Osteoblast (primary cell): ENCODE measurements around the gene OR52A1. TPM values are rescaled to one million over a fixed set of nuclear protein-coding genes. Genes with fewer than 3 reads are reported as not detected.
"Not testable (repeated sequence)": the region's sequence is repeated elsewhere in the genome, so short reads cannot be mapped to it uniquely, and the experiment has no call there.

Source experiments
- DNase-seq: peaks from one replicate; pipeline ENCODE4 v3.0.0; 2011; ENCODE audit warnings: low spot score, mixed read lengths; ENCODE audit not compliant: insufficient read length; ENCODE audit errors: missing footprints
- H2AFZ ChIP-seq: 2 replicates; pipeline ENCODE4 v1.6.0; 2011; ENCODE audit warnings: mild to moderate bottlenecking, low read length
- H3K27ac ChIP-seq: 2 replicates; pipeline ENCODE4 v1.5.1; 2011; ENCODE audit warnings: mild to moderate bottlenecking, low read depth, low read length, moderate library complexity
- H3K27me3 ChIP-seq: 2 replicates; pipeline ENCODE4 v1.6.0; 2012; ENCODE audit warnings: mild to moderate bottlenecking, control low read depth, inconsistent platforms, low read length, moderate library complexity; ENCODE audit not compliant: insufficient read depth
- H3K36me3 ChIP-seq: 2 replicates; pipeline ENCODE4 v1.5.1; 2011; ENCODE audit warnings: mild to moderate bottlenecking, low read length, control low read depth, moderate library complexity; ENCODE audit not compliant: insufficient read depth
- H3K4me1 ChIP-seq: 2 replicates; pipeline ENCODE4 v1.5.1; 2011; ENCODE audit warnings: mild to moderate bottlenecking, low read length, control low read depth, moderate library complexity; ENCODE audit not compliant: insufficient read depth
- H3K4me2 ChIP-seq: 2 replicates; pipeline ENCODE4 v1.6.0; 2011; ENCODE audit warnings: mild to moderate bottlenecking, low read length; ENCODE audit not compliant: insufficient read depth
- H3K4me3 ChIP-seq: fragments of 200-600 bp; sonication (generic); 3 replicates; pipeline ENCODE4 v1.5.1; 2012; ENCODE audit warnings: mild to moderate bottlenecking, low read length, inconsistent platforms; ENCODE audit not compliant: insufficient read depth
- H3K79me2 ChIP-seq: 2 replicates; pipeline ENCODE4 v1.6.0; 2012; ENCODE audit warnings: mild to moderate bottlenecking, low read length, control low read depth, inconsistent platforms; ENCODE audit not compliant: insufficient read depth
- H3K9me3 ChIP-seq: 2 replicates; pipeline ENCODE4 v1.5.1; 2011; ENCODE audit warnings: low read depth, low read length, control low read depth
- H4K20me1 ChIP-seq: 2 replicates; pipeline ENCODE4 v1.6.0; 2012; ENCODE audit warnings: mild to moderate bottlenecking, low read length, control low read depth; ENCODE audit not compliant: insufficient read depth
- total RNA-seq: library from RNA; depleted of rRNA; stranded (reverse); fragments of >200 nt; gene quantifications from 2 replicates; pipeline ENCODE4 v1.2.3, GENCODE V29; 2012
- TF ChIP-seq, protein P1 (sequence below): IDR thresholded peaks from 2 replicates; pipeline ENCODE4 v1.5.1; 2011; ENCODE audit warnings: mild to moderate bottlenecking, low read depth, low read length, moderate library complexity; ENCODE audit errors: extremely low read depth

The OR52A1 gene
- total RNA-seq, 1 donor = not detected

DNA sequence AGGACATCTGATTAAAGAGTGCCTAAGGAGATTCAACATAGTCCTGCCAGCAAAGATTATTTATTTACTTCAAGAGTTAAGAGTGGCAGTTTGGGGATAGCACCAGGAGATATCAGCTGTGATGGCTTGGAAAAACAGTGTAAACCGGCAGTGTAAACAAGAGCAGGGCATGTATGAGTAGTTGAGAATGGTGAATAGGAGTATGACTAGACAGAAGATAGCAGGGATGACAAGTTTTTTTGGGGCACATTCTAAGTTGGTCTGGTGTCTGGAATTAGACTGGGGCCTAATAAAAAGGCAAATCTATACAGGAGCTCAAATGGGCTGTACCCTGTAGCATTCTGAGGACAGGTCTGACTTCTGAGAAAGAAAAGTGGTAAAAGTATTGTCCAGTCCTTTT lies 6.5 kb upstream of the OR52A1 start:
- not testable (repeated sequence) for H3K4me1 ChIP-seq, H2AFZ ChIP-seq, H3K36me3 ChIP-seq, DNase-seq, H3K79me2 ChIP-seq, H3K27me3 ChIP-seq, H3K9me3 ChIP-seq, H3K4me2 ChIP-seq, H3K27ac ChIP-seq, H4K20me1 ChIP-seq, H3K4me3 ChIP-seq

DNA sequence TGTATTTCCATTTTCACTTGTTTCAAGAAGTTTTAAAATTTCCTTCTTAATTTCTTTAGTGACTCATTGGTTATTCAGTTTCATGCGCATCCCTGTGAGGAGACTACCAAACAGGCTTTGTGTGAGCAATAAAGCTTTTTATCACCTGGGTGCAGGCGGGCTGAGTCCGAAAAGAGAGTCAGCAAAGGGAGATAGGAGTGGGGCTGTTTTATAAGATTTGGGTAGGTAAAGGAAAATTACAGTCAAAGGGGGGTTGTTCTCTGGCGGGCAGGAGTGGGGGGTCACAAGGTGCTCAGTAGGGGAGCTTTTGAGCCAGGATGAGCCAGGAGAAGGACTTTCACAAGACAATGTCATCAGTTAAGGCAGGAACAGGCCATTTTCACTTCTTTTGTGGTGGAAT lies 5.7 kb upstream of the OR52A1 start:
- not testable (repeated sequence) for DNase-seq, H3K79me2 ChIP-seq, H3K9me3 ChIP-seq

DNA sequence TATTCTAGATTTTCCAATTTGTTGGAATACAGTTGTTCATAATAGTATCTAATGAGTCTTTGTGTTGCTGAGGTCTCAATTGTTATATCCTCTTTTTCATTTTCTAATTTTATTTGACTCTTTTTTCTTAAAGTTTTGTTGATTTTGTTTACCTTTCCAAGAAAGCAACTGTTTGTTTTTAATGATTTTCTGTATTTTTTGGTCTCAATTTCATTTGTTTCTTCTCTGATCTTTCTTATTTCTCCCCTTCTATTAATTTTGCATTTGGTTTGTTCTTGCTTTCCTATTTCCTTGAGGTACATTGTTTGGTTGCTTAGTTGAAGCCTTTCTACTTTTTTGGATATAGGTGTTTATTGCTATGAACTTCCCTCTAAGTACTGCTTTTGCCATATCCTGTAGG lies 5.2 kb upstream of the OR52A1 start:
- no peak for DNase-seq
- no peaks in the 10 kb centered on the region for H4K20me1 ChIP-seq
- no peaks in the 10 kb centered on the region for H3K36me3 ChIP-seq
- H3K27ac ChIP-seq = no peak overlapping the region
- H3K27me3 ChIP-seq = no peaks in the 10 kb centered on the region
- no peak overlapping the region for H3K4me2 ChIP-seq
- no peak overlapping the region for H2AFZ ChIP-seq
- TF ChIP-seq, protein P1, sequence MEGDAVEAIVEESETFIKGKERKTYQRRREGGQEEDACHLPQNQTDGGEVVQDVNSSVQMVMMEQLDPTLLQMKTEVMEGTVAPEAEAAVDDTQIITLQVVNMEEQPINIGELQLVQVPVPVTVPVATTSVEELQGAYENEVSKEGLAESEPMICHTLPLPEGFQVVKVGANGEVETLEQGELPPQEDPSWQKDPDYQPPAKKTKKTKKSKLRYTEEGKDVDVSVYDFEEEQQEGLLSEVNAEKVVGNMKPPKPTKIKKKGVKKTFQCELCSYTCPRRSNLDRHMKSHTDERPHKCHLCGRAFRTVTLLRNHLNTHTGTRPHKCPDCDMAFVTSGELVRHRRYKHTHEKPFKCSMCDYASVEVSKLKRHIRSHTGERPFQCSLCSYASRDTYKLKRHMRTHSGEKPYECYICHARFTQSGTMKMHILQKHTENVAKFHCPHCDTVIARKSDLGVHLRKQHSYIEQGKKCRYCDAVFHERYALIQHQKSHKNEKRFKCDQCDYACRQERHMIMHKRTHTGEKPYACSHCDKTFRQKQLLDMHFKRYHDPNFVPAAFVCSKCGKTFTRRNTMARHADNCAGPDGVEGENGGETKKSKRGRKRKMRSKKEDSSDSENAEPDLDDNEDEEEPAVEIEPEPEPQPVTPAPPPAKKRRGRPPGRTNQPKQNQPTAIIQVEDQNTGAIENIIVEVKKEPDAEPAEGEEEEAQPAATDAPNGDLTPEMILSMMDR = no peak
- no peaks in the 10 kb centered on the region for H3K9me3 ChIP-seq
- no peaks in the 10 kb centered on the region for H3K4me1 ChIP-seq
- H3K4me3 ChIP-seq = no peak overlapping the region
- no peaks in the 10 kb centered on the region for H3K79me2 ChIP-seq

More for the DNA sequence above, 5.7 kb upstream of the OR52A1 start:
- not testable (repeated sequence) for H3K27me3 ChIP-seq, H2AFZ ChIP-seq, H3K27ac ChIP-seq, H3K4me2 ChIP-seq, H3K4me3 ChIP-seq, H3K36me3 ChIP-seq, H4K20me1 ChIP-seq, H3K4me1 ChIP-seq

DNA sequence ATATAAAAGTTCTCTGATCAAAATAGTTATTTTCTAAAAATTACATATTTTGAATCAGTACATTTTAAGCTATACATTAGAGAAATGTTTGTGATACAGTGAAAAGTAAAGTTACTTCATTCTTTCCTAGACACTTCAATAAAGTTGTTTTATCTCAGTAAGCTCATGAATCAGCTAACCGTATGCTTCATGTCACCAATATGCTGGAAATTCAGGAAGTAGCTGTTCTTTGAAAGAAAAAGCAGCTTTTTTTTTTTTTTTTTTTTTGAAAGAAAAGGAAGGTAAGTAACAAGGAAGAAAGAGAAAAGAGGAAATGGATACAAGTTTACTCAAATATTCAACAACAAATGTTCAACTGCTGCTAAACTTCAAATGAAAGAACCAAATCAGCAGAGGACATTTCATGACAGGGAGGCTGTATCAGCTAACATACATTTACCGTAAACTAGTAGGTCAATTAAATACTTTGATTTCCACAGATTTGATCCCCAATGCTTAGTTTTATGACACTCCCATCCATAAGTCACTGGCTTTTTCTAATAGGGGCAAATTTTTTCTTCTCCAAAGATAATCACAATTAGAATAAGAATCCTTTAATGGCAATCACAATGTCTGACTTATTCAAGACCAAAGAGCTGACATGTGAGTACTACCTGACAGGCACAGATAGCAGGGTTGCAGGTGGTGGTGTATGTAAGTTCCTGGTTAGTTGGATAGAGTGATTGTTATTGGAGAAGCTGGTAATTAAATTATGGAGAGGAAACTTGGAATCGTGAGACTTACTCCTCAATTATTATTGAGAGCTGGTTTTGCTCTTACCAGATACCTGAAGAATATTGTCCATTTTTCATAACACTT lies 754 bp downstream of the OR52A1 start:
- H3K27ac ChIP-seq = no peak overlapping the region
- H3K27me3 ChIP-seq = no peaks in the 10 kb centered on the region
- no peaks in the 10 kb centered on the region for H3K36me3 ChIP-seq
- H3K4me1 ChIP-seq = no peaks in the 10 kb centered on the region
- TF ChIP-seq, protein P1 = no peak
- no peak overlapping the region for H3K4me2 ChIP-seq
- no peak overlapping the region for H2AFZ ChIP-seq
- H3K9me3 ChIP-seq = no peaks in the 10 kb centered on the region
- DNase-seq = no peak
- no peaks in the 10 kb centered on the region for H4K20me1 ChIP-seq
- no peaks in the 10 kb centered on the region for H3K79me2 ChIP-seq
- H3K4me3 ChIP-seq = no peak overlapping the region

DNA sequence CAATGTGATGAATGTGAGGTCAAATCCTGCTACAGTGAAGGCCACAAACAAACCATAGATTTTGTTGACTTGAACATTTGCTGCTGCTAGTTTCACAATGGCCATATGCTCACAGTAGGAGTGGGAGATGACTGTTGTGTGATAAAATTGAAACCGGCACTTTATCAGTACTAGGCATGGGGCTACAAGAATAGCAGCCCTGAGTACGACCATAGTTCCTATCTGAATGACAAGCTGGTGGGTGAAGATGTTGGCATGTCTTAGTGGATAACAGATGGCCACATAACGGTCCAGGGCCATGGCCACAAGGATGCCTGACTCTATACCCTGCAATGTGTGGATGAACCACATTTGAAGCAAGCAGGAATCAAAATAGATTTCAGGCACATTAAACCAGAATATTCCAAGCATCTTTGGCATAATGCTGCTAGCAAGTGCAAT lies 2.8 kb downstream of the OR52A1 start:
- Histone ChIP-seq H3K4me3 (no peak overlapping the region), H3K79me2 (no peaks in the 10 kb centered on the region), H3K27ac (no peak overlapping the region), H3K9me3 (no peaks in the 10 kb centered on the region), H4K20me1 (no peaks in the 10 kb centered on the region), H3K27me3 (no peaks in the 10 kb centered on the region), H3K4me2 (no peak overlapping the region), H3K4me1 (no peaks in the 10 kb centered on the region), H2AFZ (no peak overlapping the region), H3K36me3 (no peaks in the 10 kb centered on the region)
- DNase-seq = no peak
- TF ChIP-seq, protein P1 = no peak

DNA sequence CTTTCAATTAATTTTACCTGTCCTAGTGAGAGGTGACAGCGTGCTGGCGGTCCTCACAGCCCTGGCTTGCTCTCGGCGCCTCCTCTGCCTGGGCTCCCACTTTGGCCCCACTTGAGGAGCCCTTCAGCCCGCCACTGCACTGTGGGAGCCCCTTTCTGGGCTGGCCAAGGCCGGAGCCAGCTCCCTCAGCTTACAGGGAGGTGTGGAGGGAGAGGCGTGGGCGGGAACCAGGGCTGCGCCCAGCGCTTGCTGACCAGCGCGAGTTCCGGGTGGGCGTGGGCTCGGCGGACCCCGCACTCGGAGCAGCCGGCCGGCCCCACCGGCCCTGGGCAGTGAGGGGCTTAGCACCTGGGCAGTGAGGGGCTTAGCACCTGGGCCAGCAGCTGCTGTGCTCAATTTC lies 10.4 kb downstream of the OR52A1 start:
- not testable (repeated sequence) for H3K9me3 ChIP-seq, H3K4me3 ChIP-seq, DNase-seq

More for the DNA sequence above, 10.4 kb downstream of the OR52A1 start:
- not testable (repeated sequence) for H2AFZ ChIP-seq, H3K4me2 ChIP-seq, H3K27me3 ChIP-seq, H3K27ac ChIP-seq, H3K4me1 ChIP-seq, H4K20me1 ChIP-seq, H3K36me3 ChIP-seq, H3K79me2 ChIP-seq
